Femur (tissue), 1 donor: ENCODE measurements around the gene POMGNT2.
A peak's percentile ranks its signal among the peaks of the same experiment; 100 is the strongest.

Source experiments
- DNase-seq: peaks from one replicate; pipeline ENCODE4 v3.0.0-alpha.2; 2017

The POMGNT2 gene

DNA sequence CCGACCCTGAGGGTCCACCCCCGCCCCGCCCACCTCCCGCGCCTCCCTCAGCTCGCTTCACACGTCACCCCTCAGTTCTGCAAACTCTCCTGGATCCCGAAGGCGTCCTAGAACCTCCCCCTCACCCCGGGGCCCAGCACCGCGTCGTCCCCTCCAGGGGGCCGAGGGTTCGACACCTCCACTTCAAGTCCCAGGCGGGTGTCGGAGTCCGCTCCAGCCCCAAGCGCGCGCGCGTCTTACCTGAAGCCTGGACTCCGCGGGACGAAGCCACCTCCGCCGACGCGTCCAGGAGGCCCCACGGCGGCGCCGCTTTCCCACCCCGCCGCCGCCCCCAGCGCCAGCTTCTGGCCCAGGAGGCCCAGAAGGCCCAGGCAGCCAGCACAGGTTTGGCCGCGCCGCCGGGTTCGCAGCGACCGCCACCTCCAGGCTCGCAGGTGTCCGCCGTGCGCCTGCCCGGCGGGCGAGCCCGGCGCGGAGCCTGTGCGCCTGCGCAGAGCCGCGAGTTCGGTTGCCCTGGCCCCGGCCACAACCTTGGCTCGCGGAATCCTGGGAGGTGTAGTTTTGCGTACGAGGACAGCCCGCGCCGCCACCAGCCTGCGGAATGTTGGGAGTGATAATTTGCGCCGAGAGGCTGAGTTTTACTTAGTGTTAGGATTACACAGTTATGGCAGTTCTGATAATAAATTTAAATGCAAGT lies at the start of gene POMGNT2:
Gene POMGNT2 (minus strand): TSS at position 484 of the 697 bp plus-strand sequence. CDS start 24,648 bp downstream, outside the sequence.
- DNase-seq, result peak; percentile 93

DNA sequence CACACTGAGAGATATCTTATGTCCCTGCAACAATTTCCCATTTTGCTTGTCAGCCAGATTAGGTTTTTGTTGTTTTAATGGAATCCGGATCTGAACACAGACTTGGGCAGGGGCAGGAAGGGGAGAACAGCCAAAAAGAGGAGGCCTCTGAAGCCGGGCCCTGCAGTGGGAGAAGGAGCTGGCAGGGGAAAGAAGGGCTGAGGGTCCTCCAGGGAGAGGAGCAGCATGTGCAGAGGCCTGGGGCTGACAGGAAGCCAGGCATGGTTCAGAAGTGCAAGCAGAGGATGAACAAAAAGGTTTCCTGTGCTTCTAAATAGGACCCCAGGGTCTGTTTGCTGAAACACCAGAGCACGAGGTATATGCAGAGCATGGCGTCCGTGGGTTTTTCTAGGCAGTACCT lies 49.1 kb upstream of the POMGNT2 start:
- no peak for DNase-seq

DNA sequence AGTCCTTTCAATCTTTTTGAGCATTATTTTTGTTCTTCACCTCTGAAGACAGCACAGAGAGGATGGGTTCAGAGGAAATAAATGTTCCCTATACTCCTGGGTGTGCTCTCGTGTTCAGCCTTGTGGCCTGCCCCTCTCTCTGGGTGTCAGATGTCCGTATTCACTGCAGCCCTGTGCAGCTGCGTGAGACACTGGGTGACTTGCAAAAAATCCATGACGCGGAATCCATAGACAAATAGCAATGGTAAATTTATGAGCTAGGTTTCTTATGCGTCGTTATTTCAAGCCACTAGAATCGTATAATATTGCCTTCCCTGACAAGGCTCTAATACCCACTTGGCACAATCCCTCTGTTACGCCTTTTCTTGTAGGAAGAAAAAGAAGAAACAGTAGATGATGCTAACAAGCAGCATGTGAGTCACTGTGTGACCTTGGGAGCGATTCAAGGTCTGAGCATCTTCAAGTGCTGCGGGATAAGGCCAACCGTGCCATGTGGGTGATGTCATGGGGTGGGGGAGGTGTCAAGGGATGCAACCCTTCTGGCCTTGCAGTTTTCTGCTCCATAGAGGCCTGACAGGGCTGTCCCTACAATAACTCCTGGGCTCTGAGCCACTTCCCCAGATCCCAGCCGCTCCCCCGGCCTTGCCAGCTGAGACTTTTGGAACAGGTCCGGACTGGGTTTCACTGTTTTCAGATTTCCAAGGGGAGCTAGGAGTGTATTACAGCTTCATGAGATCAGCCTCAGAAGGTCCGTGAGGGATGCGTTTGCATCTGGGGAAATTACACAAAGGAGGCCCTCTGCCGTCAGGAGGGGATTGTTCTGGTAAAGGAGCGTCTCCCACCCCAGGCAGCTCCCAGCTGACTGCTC lies 47.6 kb upstream of the POMGNT2 start:
- DNase-seq, result peak; percentile 67

DNA sequence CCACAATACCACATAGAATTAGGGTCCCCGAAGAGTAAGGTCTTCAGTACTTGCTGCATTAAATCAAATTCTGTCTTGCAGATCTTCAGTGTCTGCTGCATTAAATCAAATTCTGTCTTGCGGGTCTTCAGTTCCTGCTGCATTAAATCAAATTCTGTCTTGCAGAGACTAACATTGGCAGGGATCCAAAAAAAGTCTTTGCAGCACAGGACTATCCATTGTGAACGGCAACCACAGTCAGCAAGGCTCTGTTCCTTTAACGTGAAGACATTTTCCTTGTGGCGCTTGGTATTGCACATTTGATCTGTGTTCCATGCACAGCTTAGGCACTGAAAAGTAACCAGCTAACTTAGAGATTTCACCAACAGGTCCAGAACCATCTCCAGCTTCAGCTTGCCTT lies 46.8 kb upstream of the POMGNT2 start:
- no peak for DNase-seq

DNA sequence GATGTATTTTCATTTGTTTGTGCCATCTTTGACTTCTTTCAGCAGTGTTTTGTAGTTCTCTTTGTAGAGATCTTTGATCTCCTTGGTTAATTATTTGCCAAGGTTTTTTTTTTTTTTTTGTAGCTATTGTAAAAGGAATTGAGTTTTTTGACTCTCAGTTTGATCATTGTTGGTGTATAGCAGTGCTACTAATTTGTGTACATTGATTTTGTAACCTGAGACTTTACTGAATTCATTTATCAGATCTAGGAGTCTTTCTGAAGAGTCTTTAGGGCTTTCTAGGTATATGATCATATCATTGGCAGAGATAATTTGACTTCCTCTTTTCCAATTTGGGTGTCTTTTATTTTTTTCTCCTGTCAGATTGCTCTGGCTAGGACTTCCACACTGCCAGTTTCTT lies 42.2 kb upstream of the POMGNT2 start:
- DNase-seq, result no peak

DNA sequence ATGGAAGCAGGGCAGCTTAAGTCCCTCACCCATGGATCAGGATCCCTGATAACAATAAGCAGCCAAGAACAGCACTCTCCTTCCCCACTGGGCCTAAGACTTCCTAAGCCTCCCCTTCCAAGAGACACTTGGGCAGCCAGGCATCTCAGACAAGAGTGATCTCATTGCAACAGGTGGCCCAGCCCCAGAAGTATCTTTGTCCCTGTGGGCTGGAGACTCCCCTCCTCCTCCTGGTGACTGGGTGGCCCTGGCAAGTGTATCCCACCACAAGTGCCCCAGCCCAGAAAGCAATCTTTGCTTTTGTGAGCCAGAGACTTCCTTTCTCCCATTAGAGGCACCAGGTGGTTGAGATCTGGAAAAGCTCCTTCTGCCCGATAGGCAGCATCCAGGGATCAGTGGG lies 40.7 kb upstream of the POMGNT2 start:
- DNase-seq, result no peak

DNA sequence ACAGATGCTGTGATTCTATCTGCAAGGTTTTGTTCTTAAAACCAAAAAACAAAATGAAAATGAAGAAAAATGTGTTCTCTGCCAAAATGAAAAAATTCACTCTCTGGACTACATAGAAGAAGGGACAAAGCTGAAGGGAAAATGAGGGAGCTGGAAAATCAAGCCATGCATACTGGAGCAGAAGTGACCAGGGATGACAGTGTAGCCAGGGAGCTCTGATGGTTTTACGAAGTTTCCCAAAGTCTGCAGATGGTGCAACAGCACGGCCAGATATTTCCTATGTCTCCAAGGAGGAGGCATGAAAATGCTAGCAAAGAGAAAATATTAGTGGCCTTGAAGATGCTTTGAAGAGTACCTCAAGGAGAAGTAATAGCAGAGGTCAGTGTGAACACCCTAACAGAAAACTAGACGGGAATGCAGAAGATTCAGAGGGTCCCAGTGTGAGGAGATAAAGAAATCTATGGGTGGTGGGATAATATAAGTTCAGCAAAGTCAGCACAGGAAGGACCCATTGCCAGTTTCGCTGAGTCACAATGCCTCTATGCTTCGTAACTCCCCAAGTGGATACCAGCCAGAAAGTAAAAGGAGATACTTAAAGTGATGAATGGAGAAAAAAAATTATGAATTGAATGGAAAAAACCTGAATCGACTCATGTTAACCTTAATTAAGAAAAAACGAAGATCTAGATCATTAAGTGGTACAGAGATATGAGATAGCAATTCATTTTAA lies 39.0 kb upstream of the POMGNT2 start:
- no peak for DNase-seq

DNA sequence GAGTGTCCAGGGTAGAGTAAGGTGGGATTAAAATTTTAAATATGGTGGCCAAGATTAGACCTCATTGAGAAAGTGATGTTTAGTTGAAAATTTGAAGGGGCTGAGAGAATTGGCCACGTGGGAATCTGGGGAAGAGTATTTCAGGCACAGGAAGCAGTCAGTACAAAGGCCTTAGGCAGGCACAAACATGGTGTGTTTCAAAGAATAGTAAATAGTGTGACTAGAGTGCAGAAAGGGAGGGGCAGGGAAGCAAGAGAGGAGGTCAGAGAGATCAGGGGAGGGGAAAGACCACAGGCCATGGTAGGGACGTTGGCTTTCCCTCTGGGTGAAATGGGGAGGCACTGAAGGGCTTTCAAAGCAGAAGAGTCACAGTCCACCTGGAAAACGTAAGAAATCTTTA lies 36.6 kb upstream of the POMGNT2 start:
- DNase-seq, result no peak

DNA sequence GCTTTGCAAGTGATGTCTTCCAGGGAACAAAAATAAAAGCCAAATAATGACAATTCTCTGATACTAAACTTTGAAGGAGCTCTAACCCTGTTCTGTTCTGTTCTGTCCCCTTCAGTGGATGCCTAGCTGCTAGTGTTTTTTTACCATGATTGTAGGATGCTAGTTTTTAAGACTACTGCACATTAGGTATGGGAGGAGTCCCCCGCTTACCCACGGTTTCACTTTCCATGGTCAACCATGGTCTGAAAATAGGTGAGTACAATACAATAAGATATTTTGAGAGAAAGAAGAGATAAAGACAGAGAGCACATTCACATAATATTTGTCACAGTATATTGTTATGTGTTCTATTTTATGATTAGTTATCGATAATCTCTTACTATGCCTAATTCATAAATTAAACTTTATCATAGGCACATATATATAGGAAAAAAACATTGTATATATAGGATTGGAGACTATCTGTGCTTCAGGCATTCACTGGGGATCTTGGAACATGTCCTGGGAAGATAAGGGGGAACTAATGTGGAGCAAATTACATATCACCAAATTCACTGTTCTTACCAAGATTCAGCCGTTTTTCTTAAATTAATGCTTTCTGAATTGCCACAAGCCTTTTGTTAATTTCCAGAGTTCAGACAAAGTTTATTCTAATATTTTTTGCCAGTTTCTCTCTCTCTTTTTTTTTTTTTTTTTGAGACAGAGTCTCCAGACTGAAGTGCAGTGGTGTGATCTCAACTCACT lies 32.8 kb upstream of the POMGNT2 start:
- no peak for DNase-seq

DNA sequence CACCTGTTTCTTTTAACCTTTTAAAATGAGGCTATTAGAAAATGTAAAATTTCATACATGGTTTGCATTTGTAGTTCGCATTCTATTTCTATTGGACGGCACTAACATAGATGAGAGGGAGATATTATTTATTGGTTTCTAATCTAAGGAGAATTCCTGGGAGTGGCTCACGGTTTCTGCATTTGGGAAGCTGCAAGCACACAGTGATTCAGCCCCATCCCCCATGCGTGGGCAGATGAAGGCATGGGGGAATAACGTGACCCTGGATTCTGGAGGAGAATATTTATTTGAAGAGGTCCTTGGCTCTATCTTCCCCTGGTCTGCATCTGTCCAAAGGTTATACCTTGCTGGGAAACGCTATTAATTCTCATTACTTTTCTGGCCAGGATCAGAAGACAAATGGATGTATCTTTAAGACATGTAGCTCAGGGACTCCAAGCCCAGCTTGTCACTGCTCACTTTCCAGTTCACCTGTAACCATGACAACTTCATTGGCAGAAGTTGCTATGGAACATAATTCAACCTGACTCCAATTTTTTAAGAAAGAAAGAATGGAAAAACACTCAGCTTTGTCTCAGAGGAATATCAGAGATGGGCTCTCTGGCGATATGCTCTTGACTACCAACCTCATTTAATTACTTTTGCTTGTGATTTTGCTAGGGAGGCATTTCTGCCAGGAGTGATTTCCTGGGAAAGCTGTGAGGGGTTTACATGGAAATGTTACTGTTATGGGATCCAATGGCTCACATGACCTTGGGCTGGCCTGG lies 27.2 kb upstream of the POMGNT2 start:
- peak; percentile 43 for DNase-seq

DNA sequence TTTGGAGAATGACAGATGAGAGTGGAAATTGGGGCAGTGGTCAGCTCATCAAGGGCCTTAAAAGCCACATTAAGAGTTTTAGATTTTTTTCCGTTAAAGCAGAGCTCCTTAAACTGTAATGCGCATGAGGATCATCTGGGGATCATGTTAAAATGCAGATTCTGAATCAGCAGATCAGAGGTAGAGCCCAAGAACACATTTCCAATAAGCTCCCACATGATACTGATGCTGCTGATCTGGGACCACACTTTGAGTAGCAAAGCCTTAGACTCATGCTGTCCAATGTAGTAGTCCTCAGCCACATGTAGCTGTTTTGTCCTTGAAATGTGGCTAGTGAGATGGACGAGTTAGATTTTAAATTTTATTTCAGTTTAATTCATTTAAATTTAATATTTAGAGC lies 26.3 kb upstream of the POMGNT2 start:
- no peak for DNase-seq

DNA sequence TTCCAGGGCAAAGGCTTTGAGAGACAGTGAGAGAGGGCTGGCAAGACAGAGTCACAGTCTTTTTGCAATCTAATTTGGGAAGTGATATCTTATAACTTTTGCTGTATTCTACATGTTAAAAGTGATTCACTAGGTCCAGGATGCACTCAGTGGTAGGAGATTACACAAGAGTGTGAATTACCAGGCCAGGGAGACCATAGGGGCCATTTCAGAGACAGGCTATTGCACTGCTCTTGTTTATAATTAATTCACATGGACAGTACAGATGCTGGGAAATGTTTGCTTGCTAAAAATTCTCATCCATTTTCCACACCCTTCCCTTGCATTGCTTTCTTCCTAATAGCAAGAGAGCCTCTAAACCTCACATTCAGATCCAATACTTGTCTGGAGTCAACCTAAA lies 22.6 kb upstream of the POMGNT2 start:
- DNase-seq, result no peak

DNA sequence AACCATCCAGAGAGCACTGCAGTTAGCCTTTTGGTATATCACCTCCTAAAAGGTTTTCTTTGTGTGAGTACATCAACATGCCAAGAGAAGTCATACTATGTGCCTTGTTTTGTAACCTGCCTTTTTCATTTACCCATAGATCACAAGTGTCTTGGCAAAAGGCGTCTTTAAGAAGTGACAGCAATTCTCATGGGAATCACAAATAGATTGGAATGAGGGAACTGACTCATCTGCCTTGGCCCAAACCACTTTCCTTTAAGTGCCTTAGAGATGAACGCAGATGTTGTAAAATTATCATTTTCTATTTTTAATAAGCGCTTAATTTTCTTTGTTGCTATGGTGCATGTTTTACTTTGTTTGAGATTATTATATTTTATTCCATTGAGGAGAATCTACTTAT lies 20.7 kb upstream of the POMGNT2 start:
- DNase-seq, result no peak

DNA sequence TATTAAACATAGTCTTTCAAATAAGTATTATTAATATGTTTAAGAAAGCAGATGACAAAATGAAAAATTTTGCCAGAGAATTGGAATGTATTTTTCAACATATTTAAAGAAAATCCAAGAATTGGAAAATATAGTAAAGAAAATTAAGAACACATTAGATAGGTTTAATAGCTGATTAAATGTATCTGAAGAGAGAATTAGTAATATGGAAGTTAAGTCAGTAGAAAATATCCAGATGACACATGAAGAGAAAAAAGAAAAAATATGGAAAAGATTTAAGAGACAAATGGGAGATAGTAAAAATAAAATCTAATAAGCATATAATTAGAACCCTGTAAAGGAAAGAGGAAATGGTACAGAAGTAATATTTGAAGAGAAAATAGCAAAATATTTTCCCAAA lies 18.0 kb upstream of the POMGNT2 start:
- DNase-seq, result no peak

DNA sequence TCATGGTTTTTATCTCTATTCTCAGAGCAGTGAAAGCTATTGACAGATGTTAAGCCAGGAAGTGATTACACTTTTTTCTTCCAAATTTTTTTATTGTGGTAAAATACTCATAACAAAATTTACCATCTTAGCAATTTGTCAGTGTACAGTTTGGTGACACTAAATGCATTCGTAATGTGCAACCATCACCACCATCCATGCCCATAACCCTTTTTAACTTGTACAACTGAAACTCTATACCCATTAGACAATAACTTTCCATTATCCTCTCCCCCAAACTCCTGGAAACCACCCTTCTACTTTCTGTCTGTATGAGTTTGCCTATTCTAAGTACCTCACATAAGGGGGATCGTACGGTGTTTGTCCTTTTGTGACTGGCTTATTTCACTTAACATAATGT lies 15.1 kb upstream of the POMGNT2 start:
- DNase-seq, result no peak

DNA sequence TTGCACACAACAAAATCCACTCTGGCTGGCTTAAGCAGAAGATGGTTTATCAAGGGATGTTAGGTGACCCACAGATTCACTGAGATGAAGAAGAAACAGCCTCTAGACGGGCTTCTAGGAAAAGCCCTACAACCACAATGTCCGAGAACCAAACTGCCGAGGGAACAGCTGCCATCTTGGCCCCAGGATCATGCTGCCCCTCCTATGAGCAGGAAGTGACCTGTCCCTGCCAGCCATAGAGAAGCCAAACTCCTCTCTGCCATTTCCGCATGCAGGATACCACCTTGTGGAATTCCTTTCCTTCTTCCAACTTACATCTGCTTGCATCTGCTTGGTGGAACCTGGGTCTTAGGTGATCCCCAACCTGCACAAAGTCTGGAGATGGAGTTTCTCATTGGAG lies 11.4 kb upstream of the POMGNT2 start:
- DNase-seq, result no peak

DNA sequence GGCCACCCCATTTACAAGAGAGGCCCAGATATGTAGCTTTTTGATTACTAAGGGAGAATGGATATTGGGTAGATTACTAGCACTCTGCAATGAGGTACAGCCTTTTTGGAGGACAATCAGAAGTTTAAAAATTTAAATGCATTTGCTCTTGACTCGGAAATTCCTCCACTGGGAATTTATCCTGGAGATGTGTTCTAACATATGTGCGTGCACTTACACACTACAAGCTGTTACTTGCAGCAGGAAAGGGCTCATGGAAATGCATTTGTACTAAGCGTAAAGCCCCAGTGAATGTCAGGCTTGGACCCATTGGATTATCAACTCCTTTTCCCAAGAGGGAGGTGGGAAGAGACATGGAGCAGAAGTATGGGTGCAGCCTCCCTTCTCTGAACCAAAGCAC lies 7.8 kb upstream of the POMGNT2 start:
- no peak for DNase-seq

DNA sequence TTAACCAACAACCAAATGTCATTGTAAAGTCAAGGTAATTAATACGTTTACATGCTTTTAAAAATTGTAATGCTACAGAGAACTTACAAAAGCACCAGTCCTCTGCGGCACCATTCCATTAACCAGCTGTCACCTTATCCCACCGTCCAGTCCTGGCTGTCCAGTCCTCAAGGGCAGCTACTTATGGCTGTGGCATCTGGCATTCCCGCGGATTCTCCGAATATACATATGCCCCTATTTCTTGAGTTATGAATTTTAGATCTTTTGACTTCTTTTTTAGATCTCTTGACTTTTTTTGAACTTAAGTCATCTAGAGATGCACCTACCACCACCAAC lies 382 bp upstream of the POMGNT2 start:
- no peak for DNase-seq

DNA sequence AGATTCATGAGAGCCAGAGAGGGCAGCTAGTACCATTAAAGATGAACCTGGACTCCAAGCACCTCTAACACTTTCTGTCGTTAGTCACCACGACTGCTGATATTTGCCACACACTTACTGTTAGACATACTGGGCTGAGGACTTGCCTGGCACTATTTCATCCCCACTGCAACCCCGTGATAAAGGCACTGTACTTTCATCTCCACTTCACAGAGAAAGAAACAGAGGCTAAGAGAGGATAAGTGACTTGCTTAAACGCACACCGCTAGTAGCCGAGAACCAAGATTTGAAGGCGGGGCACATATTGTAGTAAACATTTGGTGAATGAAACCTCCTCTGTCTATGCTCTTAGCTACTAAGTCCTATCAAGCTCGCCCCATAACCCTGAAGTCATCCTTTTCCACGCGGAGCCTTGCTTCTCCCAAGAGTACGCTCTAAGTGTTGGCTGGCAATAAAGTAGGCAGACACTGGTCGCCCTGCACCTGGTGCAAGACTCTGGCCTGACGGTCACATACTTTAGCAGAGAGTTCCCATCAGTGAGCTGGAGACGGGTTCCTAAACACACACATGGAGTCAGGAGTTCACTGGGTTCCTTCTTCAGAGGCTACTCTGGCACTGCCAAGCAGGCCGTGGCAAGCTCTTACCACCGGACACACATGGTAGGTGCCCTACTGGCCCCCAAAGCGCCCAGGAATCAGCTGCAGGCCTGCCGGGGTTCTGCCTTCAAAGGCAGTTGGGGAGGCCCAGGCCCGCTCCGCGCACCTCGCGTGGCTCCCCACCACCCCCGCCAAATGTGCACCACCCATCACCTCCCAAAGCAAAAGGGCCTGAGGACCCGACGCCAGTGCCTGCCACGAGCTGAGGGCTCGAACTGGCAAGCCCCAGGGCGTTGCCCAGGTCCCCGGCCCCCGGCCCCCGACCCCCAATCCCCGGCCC lies 951 bp downstream of the POMGNT2 start:
- DNase-seq, result no peak

DNA sequence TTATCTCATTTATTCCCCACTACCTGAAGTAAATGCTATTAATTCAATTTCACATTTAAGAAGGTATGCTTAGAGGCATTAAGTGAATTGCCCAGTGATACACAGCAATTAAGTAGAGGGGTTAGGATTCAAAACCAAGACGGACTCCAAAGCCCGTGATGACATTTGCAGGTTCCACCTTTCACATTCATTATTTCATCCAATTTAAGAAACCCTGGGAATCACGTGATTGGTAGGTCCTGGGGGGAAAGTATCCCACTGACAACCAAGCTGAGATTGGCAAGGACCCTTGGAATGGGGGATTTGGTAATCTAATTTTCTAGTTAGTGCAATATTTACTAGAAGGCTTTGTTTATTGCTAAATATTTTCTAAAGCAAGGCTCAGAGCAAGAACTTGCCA lies 1.8 kb downstream of the POMGNT2 start:
- no peak for DNase-seq
